Measurements from ENCODE around the gene ZNF512B.

ZNF512B gene

DNA sequence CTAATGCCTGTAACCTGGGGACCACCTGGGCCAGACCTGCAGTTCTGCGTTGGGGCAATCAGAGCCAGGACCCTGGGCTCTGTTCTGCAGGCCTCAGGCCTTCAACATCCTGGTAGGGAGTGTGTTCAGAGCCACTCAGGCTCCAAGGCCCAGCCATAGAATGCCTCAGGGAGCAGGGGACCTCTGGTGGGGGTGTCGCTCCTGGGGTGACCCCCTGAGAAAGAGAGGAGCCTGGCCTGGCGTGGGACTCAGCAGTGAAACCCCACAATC is 26.0 kb downstream of the ZNF512B start:
- Histone ChIP-seq H3K36me3 (ENCODE audit: control insufficient read depth in 2 of 2, insufficient read depth in 1 of 2, low read length in 2 of 2) (peaks cover 0 to 66% of the 10 kb centered on the region in 2 experiments; a peak in 1 of 3 replicates), H3K9me3 (ENCODE audit: control insufficient read depth, insufficient read depth, low read depth, low read length) (no peaks in the 10 kb centered on the region), H3K27ac (ENCODE audit: extremely low read depth, low read depth, low read length) (no peak overlapping the region), H3K4me1 (ENCODE audit: control insufficient read depth, insufficient read depth, low read length) (peaks cover 2% of the 10 kb centered on the region; the same call in 1 of the 2 replicates), H3K4me3 (ENCODE audit: low read depth, low read length) (no peak overlapping the region)
- TF ChIP-seq ZBTB7A (tag by site-specific recombination; IDR thresholded peaks at IDR 0.05; ENCODE audit: low read depth) = no peak
- no peak for TF ChIP-seq ZNF530 (tag by site-specific recombination; IDR thresholded peaks at IDR 0.05; ENCODE audit: low read depth)
- no peak for TF ChIP-seq ZBTB21 (tag by site-specific recombination; IDR thresholded peaks at IDR 0.05)
- no peak for TF ChIP-seq ZNF571 (tag by site-specific recombination; IDR thresholded peaks at IDR 0.05)
- no peak for TF ChIP-seq ZSCAN4 (tag by site-specific recombination; IDR thresholded peaks at IDR 0.05)
- TF ChIP-seq, protein P1, sequence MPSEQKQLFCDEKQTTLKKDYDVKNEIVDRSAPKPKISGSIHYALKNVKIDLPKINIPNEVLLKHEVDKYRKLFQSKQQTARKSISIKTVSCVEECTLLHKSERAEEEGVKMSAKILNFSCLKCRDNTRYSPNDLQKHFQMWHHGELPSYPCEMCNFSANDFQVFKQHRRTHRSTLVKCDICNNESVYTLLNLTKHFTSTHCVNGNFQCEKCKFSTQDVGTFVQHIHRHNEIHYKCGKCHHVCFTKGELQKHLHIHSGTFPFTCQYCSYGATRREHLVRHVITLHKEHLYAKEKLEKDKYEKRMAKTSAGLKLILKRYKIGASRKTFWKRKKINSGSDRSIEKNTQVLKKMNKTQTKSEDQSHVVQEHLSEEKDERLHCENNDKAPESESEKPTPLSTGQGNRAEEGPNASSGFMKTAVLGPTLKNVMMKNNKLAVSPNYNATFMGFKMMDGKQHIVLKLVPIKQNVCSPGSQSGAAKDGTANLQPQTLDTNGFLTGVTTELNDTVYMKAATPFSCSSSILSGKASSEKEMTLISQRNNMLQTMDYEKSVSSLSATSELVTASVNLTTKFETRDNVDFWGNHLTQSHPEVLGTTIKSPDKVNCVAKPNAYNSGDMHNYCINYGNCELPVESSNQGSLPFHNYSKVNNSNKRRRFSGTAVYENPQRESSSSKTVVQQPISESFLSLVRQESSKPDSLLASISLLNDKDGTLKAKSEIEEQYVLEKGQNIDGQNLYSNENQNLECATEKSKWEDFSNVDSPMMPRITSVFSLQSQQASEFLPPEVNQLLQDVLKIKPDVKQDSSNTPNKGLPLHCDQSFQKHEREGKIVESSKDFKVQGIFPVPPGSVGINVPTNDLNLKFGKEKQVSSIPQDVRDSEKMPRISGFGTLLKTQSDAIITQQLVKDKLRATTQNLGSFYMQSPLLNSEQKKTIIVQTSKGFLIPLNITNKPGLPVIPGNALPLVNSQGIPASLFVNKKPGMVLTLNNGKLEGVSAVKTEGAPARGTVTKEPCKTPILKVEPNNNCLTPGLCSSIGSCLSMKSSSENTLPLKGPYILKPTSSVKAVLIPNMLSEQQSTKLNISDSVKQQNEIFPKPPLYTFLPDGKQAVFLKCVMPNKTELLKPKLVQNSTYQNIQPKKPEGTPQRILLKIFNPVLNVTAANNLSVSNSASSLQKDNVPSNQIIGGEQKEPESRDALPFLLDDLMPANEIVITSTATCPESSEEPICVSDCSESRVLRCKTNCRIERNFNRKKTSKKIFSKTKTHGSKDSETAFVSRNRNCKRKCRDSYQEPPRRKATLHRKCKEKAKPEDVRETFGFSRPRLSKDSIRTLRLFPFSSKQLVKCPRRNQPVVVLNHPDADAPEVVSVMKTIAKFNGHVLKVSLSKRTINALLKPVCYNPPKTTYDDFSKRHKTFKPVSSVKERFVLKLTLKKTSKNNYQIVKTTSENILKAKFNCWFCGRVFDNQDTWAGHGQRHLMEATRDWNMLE (tag by site-specific recombination; conservative IDR thresholded peaks at IDR 0.05; ENCODE audit: low read depth) = no peak
- 0 out of 2 replicates have a peak, but pooled peaks have one; percentile 15 for TF ChIP-seq GLIS2 (tag by site-specific recombination; IDR thresholded peaks at IDR 0.05)
- TF ChIP-seq ZNF600 (tag by site-specific recombination; IDR thresholded peaks at IDR 0.05) = 0 out of 2 replicates have a peak, but pooled peaks have one; percentile 2
- TF ChIP-seq HIC1 (tag by site-specific recombination; IDR thresholded peaks at IDR 0.05) = no peak
- TF ChIP-seq ZSCAN16 (tag by site-specific recombination; IDR thresholded peaks at IDR 0.05) = no peak
- TF ChIP-seq HOXA7 (CRISPR knock-in tag; IDR thresholded peaks at IDR 0.05; ENCODE audit: borderline replicate concordance) = no peak
- TF ChIP-seq, protein P2, sequence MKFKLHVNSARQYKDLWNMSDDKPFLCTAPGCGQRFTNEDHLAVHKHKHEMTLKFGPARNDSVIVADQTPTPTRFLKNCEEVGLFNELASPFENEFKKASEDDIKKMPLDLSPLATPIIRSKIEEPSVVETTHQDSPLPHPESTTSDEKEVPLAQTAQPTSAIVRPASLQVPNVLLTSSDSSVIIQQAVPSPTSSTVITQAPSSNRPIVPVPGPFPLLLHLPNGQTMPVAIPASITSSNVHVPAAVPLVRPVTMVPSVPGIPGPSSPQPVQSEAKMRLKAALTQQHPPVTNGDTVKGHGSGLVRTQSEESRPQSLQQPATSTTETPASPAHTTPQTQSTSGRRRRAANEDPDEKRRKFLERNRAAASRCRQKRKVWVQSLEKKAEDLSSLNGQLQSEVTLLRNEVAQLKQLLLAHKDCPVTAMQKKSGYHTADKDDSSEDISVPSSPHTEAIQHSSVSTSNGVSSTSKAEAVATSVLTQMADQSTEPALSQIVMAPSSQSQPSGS (tag by site-specific recombination; IDR thresholded peaks at IDR 0.05; ENCODE audit: low read depth) = no peak
- ChIA-PET CTCF (no interaction called here), POLR2A (no interaction called here)

DNA sequence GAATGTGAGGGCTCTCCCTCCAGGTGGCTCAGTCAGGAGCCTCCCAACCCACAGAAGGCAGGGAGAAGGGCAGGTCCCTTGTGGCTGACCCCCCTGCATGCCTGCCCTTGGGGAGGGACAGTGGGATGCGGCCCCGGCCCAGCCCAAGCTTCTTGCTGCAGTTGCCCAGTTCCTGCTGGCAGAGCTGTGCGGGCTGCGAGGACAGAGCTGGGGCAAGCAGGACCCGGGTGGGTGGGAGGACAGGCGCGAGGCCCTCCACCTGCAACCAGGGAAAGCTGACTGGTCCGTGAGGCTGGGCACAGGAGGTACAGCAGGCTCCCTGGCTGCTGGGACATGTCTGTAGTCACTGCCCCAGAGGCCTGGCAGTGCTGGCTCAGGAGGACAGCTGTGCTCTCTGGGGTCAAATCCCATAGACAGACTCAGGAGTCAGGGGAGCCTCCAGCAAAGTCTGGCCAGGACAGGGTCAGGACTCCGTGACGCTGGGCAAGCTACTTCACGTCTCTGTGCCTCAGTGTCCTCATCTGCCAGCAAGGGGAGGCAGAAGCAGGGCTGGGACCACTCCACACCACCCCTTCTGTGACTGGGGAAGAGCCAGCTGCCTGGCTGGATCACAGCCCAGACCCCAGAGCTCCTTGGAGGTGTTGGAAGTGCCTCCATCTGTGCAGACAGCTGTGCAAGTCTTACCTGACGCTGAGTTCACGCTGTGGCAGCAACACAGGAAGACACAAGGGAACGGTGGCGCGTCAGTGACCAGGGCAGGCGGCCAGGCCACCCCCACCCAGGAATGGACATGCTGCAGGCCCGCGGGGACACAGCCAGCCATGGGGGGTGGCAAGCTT is 26.5 kb downstream of the ZNF512B start:
- ChIA-PET CTCF (interaction anchor here (0.6 kb wide), 1 partner anchor 15 kb away, joined by 4 read pairs; no protein-coding TSS in a partner anchor), POLR2A (no interaction called here)
- TF ChIP-seq ZNF600 (tag by site-specific recombination; IDR thresholded peaks at IDR 0.05) = 0 out of 2 replicates have a peak, but pooled peaks have one; percentile 41
- no peak for TF ChIP-seq ZBTB7A (tag by site-specific recombination; IDR thresholded peaks at IDR 0.05; ENCODE audit: low read depth)
- Histone ChIP-seq H3K27ac (ENCODE audit: extremely low read depth, low read depth, low read length) (0 out of 2 replicates have a peak overlapping the region, but pooled peaks have one; percentile 9), H3K4me1 (ENCODE audit: control insufficient read depth, insufficient read depth, low read length) (no peaks in the 10 kb centered on the region), H3K4me3 (ENCODE audit: low read depth, low read length) (no peak overlapping the region), H3K9me3 (ENCODE audit: control insufficient read depth, insufficient read depth, low read depth, low read length) (no peaks in the 10 kb centered on the region), H3K36me3 (ENCODE audit: control insufficient read depth in 2 of 2, insufficient read depth in 1 of 2, low read length in 2 of 2) (peaks cover 0 to 68% of the 10 kb centered on the region in 2 experiments; a peak in 1 of 3 replicates)

All from HEK293 (cell line).